GM15510 (cell line): ENCODE measurements around the gene IRAK2.

Experiments
- POLR2A ChIP-seq: IDR thresholded peaks from 3 replicates; pipeline ENCODE4 v1.6.1; 2011; ENCODE audit warnings: borderline replicate concordance; ENCODE audit not compliant: insufficient read length; ENCODE audit errors: extremely low read depth

The IRAK2 gene

DNA sequence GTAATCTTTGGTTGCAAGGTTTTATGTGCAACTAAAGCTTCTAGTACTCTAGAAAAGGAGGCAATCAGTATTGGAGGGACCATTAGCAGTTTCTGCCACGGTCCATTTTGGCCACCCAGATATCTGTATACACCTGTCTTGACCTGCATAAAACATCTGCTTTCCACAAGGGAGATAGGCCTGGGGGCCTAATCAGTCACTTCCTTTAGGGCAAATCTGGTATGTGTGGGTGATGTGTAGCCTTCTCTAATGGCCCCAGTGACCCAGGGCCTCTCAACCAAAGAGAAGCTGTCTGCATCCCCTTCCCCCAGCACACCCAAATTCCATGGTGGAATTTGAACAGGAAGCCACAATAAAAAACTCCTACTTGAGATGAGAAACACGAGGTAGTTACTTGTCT is 19.5 kb downstream of the IRAK2 start:
- no peak for TF ChIP-seq POLR2A

DNA sequence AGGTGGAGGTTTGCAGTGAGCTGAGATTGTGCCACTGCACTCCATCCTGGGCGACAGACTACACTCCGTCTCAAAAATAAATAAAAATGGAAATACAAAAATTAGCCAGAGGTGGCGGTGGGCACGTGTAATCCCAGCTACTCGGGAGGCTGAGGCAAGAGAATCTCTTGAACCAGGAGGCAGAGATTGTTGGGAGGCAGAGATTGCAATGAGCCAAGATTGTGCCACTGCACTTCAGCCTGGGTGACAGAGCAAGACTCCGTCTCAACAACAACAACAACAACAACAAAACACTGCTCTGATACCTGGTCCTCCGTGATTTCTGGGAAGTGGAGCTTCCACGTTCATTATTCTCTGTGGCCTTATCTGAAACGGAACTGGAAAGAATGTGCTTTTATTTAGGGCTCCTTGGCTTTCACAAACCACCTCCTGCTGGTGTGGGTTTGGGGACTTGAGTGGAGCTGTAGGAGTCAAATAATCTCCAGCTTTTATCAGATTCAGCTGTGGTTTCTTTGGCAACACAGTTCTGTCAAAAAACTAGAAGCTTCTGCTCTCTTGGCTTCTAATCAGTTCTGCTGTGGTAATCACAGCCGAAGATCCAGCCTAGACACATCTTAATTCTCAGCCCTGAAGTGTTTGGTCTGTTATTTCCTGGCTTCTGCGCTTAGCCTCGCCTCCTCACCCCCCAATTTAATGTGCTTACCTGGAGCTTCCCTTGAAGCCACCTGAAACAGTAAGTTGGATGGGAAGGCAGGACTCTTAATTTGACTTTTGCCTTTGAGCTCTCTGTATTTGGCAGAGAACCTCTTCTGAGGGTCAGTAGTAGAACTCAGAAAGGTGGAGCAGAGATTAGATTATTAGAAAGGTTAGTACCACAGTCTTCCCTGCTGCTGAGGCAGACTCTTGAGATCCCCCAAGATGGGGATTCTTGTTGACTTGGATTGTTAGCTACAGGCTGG is 21.4 kb downstream of the IRAK2 start:
- no peak for TF ChIP-seq POLR2A

DNA sequence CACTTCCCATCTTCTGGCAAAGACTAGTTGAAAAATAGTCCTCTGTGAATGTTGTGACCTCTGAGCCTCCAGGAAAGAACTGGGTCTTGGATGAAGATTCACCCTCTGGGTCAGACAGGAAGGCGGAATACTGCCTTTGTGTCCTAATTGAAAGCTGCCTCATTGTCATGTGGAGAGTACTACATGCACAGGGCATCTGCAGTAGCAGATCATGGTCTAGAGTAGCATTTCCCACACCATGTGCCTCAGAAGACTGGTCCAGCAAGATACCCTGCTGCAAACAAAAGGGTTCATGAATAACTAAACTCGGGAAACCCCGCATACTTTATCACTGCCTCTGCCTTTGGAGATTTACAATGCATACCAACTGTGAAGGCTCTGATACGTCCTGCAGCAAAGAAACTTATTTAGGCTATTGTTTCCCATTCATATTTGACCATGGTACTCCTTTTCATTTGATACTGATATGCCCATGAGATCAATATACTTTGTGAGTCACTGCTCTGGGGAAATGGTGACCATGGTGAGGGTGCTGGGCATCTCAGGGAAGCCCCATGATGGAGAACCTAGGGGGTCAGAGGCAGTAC is 22.7 kb downstream of the IRAK2 start:
- no peak for TF ChIP-seq POLR2A

DNA sequence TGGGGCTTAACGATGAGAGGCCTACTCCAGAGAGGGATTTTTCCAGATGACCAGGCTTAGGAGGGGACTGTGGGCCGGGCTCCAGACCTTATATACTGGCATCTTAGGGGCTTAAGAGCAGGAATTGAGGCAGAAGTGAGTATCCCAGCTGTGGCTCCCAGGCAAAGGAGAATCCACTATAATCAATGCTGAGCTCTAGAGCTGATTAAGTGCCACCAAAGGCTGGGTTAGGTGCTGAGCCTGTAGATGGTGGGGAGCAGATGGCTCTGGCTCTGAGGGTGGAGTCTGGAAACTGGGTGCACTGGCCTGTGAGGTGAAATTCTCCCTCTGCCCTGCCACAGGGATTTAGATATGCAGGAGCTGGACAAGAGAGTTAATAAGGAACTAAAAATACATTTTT is 23.2 kb downstream of the IRAK2 start:
- TF ChIP-seq POLR2A, result no peak

DNA sequence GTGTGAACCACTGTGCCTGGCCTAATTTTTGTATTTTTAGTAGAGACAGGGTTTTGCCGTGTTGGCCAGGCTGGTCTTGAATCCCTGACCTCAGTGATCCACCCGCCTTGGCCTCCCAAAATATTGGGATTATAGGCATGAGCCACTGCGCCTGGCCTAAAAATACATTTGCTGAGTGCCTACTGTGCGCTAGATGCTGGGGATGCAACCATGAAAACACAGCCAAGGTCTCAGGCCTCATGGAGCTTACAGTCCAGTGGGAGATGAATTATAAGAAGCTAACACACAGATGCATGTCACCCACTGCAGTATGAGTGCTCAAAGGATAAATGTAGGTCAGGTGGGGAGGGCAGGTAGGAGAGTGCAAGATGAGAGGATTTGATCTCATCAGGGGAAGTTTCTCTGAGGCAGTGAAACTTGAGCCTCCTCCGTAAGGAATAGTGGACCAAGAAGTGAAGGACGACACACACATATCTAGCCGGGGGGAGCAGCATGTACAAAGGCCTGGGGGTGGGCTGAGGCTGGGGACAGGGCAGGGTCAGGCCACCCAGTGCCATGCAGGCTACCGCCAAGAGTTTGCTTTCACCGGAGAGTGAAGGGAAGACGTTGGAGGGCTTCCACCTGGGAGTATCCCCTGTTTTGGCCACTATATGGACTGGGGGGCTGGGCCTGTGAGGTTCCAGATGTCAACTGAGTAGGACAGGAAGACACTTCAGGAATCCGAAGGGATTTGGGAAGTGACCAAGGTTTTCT is 24.3 kb downstream of the IRAK2 start:
- no peak for TF ChIP-seq POLR2A

DNA sequence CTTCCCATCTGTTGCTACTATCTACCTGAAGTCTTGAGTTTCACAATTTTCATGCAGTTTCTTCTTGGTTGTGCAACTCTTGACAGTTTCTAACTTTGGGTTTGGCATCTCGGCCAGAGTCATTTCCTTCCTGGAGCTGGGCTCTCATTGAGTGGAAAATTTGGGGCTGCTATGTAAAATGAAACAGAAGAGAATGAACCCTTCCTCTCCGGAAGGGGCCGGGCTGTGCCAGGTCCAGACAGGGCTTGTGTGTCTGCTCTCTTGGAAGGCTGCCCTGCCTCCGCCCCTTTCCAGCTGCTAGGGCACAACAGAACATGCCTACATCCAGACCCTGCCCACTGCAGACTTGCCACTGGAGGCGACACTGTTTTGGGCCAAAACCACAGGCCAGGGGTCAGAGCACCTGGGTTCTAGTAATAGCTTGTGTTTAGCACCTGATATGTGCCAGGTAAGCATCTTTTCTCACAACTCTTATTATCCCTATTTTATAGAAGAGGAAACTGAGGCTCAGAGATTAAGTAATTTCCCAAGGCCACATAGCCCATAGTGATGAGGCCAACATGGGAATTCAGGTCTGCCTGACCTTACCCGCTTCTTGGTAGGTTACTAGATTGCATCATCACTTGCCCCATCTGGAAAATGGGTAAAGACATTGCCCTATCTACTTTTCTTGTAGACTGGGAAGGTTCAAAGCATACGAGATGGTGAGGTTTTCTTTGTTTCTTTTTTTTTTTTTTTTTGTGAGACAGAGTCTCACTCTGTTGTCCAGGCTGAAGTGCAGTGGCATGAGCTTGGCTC is 25.0 kb downstream of the IRAK2 start:
- TF ChIP-seq POLR2A, result no peak

DNA sequence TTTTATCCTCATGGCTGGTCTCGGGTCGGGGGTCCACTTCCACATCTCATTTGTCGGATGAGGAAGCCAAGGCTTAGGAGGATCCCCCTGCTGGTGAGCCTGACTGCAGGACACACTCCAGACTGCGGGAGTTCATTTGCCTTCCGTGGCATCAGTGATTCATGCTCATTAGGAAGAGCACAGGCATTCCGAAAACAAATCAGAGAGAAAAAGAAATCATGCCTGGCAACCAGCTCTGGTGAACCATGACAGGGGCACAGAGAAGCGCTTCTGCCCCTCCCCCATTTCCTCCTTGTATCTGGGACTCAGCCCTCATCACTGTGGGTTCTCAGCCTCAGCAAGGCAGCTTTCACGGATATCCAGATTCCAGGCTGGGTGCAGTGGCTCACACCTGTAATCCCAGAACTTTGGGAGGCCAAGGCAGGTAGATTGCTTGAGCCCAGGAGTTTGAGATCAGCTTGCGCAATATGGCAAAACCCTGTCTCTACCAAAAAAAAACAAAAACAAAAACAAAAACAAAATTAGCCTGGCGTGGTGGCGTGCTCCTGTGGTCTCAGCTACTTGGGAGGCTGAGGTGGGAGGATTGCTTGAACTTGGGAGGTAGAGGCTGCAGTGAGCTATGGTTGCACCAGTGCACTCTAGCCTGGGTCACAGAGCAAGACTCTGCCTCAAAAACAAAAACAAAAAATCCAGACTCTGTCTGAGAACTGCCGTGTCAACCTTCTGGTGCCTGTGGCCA is 28.4 kb downstream of the IRAK2 start:
- TF ChIP-seq POLR2A, result no peak

DNA sequence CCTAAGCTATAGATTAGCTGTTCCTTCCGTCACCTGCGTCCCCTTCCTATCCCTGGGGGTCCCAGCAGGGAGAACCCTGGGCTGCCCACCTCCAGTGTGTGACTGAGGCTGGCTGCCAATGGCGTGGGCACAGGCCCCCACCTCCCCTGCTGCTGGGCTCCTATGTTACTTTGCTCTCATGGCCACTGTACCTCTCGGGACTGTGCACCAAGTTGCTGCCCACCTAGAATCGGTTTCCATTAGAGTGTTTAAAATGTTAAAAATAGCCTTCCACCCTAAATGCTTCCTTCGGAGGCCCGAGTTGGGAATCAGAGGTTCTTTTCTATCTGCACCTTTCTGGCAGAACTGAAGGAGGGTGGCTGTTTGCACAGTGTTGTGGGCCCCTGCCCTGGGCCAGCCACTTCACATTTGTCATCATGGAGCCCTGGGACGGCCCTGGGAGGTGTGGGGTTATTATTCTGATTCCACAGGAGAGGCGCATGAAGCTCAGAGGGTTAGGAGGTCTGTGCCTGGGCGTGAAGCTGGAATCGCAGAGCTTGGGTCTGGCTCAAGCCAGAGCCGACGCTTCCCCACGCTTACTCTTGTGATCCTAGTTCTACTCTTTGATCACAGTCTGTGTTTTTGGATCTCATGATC is 29.1 kb downstream of the IRAK2 start:
- no peak for TF ChIP-seq POLR2A

DNA sequence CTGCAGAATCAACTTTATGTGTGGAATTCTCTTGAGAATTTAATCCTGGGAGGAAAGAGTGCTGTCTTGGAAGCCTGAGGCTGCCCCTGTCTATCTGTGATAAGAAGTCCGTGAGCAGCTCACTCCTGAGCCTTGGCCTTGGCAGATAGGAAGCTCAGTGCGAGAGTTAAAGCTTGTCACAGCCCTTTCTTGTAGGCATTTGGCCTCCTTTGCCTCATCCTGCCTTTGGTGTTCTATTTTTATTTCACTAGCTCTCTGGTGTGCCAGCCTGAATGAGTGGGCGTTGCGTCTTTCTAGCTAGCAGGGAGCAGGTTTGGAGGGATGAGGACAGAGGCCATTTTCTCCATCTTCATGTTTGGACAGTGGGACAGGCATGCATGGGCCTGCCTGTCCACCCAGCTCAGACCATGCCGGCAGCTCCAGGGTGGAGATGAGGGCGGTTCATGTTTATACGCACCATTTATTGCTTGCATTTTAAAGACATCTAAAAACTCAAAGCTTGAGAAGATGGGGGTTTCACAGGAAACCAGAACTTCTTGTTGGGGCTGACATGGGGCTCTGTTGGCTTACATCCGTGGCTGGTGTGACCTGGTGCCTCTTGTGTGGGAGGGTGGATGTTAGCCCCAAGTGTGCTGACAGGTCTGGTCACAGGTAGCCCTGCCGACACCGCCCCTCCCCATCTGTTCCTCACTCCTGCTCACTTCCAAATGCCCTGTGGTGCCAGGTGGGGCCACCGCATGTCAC is 29.8 kb downstream of the IRAK2 start:
- TF ChIP-seq POLR2A, result no peak

DNA sequence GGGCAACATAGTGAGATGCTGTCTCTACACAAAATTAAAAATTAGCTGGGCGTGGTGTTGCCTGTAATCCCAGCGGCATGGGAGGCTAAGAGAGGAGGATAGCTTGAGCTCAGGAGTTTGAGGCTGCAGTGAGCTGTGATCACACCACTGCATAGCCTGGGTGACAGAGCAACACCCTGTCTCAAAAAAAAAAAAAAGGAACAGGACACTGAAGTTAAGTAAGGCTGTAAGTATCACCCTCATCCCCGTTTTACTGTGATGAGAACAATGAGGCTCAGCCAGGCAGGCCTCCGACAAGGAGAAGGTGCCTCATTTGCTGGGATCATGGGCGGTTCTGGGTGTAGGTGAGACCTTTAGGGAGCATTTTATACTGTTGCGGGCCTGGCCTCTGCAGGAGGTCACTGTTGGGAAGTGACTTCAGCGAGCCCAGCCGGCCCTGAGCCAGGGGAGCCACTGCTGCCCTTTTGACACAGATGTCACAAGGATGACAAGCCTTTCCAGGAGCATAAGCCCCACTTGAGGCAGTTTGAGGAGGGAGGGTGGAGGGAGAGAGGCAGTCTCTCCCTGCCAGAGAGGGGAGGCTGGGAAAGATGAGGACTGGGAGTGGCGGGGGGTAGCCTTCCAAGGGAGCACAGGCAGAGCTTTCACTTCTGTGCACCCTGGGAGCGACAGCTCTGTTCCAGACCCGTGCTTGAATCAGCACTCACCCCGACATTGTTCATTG is 30.8 kb downstream of the IRAK2 start:
- TF ChIP-seq POLR2A, result no peak

DNA sequence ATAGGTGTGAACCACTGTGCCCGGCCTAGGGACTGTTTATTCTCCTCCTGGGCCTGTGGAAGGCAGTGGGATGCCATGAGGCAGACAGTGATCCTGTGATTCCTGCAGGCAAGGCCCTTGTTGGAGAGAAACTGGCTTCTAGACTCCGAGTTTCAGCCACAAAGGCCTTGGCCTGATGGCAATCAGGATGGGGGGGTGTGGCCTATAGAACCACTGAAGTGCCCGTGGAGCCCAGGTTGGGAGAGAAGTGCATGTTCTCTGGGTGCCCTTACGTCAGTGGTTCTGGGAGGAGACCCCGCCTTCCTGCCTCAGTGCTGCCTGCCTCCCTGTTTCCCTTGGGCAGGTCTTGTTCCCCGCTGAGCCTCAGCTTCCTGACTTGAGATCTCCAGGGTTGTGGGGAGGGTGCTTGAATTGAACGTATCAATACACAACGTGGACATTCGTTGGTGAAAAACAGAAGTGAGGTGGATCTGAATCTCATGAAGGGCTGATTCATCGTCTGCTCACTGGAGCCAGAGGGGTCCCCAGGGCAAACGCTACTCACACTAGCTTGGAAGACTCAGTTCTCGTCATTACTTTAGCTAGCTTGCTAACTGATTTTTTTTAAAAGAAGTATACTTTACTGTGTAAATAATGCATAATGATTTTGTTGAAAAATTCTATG is 31.8 kb downstream of the IRAK2 start:
- TF ChIP-seq POLR2A, result no peak

DNA sequence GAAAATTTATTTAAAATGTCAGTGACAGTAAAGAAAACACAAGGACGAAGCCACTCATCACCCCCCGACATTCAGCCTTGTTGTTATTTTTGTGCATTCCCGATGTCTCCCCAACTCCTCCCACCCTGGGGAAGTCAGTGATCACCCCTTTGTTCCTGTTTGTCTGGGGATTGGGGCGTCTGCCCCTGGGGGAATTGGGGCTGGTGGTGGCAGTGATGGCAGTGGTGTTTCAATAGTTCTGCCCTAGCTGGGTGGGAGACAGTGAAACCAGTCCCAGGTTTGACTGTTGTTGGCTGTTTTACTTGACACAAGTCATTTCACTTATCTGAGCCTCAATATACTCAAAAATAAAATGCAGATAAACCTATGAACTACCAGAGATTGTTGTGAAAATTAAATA is 33.5 kb downstream of the IRAK2 start:
- TF ChIP-seq POLR2A, result no peak
